K562 (cell line): Measurements from ENCODE around the gene C17orf113. TPM values are rescaled to one million over a fixed set of nuclear protein-coding genes. Genes with fewer than 3 reads are reported as not detected.

Source experiments
- ATF4 ChIP-seq: fragments of 450-650 bp; formaldehyde crosslinking; IDR thresholded peaks from 2 replicates; pipeline ENCODE4 v1.4.0; 2022; ENCODE audit warnings: mild to moderate bottlenecking, moderate library complexity
- CHD1 ChIP-seq: fragments of 200-600 bp; sonication (generic); IDR thresholded peaks from one replicate; pipeline ENCODE4 v1.6.1; 2012; ENCODE audit warnings: mild to moderate bottlenecking, moderate library complexity, low read length, inconsistent platforms
- ESRRA ChIP-seq: fragments of 450-650 bp; IDR thresholded peaks from 2 replicates; pipeline ENCODE4 v1.6.1; 2014; ENCODE audit warnings: low read depth, mild to moderate bottlenecking, moderate library complexity, borderline replicate concordance
- FOSL1 ChIP-seq: fragments of 200-800 bp; sonication (Bioruptor generic); conservative IDR thresholded peaks from 2 replicates; pipeline ENCODE4 v1.6.1; 2016; ENCODE audit warnings: missing genetic modification characterization, missing compliant biosample characterization
- HDAC8 ChIP-seq: fragments of 450-650 bp; IDR thresholded peaks from 2 replicates; pipeline ENCODE4 v1.6.1; 2016; ENCODE audit warnings: mild to moderate bottlenecking, missing genetic modification characterization, moderate library complexity, missing compliant biosample characterization
- MXI1 ChIP-seq: IDR thresholded peaks from 2 replicates; pipeline ENCODE4 v1.6.1; 2011; ENCODE audit warnings: low read depth, mild to moderate bottlenecking, improper control_type of control experiment, low read length
- NCOA4 ChIP-seq: fragments of 450-650 bp; IDR thresholded peaks from 2 replicates; pipeline ENCODE4 v1.6.1; 2018; ENCODE audit warnings: mild to moderate bottlenecking; ENCODE audit not compliant: partially characterized antibody
- RAD21 ChIP-seq, 2 experiments: fragments of 250-450 bp in 1 of 2; fragments of 450-650 bp in 1 of 2; sonication (Bioruptor Pico) in 1 of 2; formaldehyde crosslinking in 1 of 2; IDR thresholded peaks in 1 of 2; conservative IDR thresholded peaks in 1 of 2; 2 replicates each; pipeline versions ENCODE4 v1.4.0 to v1.8.0; 2020 to 2022; ENCODE audit warnings: mild to moderate bottlenecking in 2 of 2, moderate library complexity in 1 of 2
- RFX5 ChIP-seq: IDR thresholded peaks from 2 replicates; pipeline ENCODE4 v1.6.1; 2011; ENCODE audit warnings: low read depth, mild to moderate bottlenecking, improper control_type of control experiment, low read length
- THRA ChIP-seq: fragments of 450-650 bp; IDR thresholded peaks from 2 replicates; pipeline ENCODE4 v1.6.1; 2017; ENCODE audit warnings: mild to moderate bottlenecking, moderate library complexity
- THRAP3 ChIP-seq: fragments of 450-650 bp; IDR thresholded peaks from 2 replicates; pipeline ENCODE4 v1.6.1; 2016; ENCODE audit warnings: mild to moderate bottlenecking, inconsistent platforms, borderline replicate concordance
- ZNF140 ChIP-seq: fragments of 250-450 bp; sonication (Bioruptor Pico); IDR thresholded peaks from 2 replicates; pipeline ENCODE4 v1.8.0; 2021; ENCODE audit warnings: moderate library complexity, mild to moderate bottlenecking, inconsistent platforms
- ZNF551 ChIP-seq: fragments of 250-450 bp; sonication (Bioruptor Pico); IDR thresholded peaks from 2 replicates; pipeline ENCODE4 v1.5.0; 2021; ENCODE audit warnings: mild to moderate bottlenecking, moderate library complexity
- polyA plus RNA-seq, 8 experiments: library from polyadenylated mRNA; depleted of rRNA in 4 of 8; stranded (reverse) in 5 of 8; unstranded in 3 of 8; fragments of >200 nt; fragmentation: Nextera tagmentation in 2 of 8; fragmentation: Illumina TruSeq in 1 of 8; extraction: Ambion mirVana in 2 of 8; extraction: Trizol in 1 of 8; gene quantifications; 2 replicates each; pipeline versions ENCODE4 v1.2.1 to v1.2.3, GENCODE V29; 2011 to 2014; ENCODE audit warnings: inconsistent platforms in 1 of 8, missing spikeins in 1 of 8
- total RNA-seq, 7 experiments: library from RNA; depleted of rRNA in 6 of 7; stranded (reverse); fragments of >200 nt in 6 of 7; fragmentation: Illumina TruSeq in 2 of 7; extraction: Trizol in 2 of 7; gene quantifications; 2 replicates each; pipeline versions ENCODE4 v1.2.1 to v1.2.3, GENCODE V29; 2011 to 2021; ENCODE audit warnings: low replicate concordance in 1 of 7
- TF ChIP-seq, protein P1 (sequence below): fragments of 450-650 bp; conservative IDR thresholded peaks from 2 replicates; pipeline ENCODE4 v1.6.1; 2016; ENCODE audit warnings: missing genetic modification characterization, low read depth, mild to moderate bottlenecking, missing compliant biosample characterization, moderate library complexity
- TF ChIP-seq, protein P2 (sequence below): fragments of 450-650 bp; IDR thresholded peaks from one replicate; pipeline ENCODE4 v1.6.1; 2018; ENCODE audit warnings: mild to moderate bottlenecking, moderate library complexity; ENCODE audit not compliant: partially characterized antibody
- TF ChIP-seq, protein P3 (sequence below), 2 experiments: fragments of 450-650 bp; IDR thresholded peaks; 2 replicates each; pipeline ENCODE4 v1.6.1; 2018; ENCODE audit warnings: mild to moderate bottlenecking in 2 of 2, low read depth in 1 of 2; ENCODE audit not compliant: partially characterized antibody in 2 of 2

Gene C17orf113
- total and polyA plus RNA-seq, 9 of the 15 experiments (the other 6 are each of a cell fraction or from before 2014, with no cell fraction given): 0.10 to 1.2 (median 0.31) TPM

GRCh38 chr17:42017866-42018200 is 32.6 kb downstream of the C17orf113 start (continued):
- TF ChIP-seq, protein P1, sequence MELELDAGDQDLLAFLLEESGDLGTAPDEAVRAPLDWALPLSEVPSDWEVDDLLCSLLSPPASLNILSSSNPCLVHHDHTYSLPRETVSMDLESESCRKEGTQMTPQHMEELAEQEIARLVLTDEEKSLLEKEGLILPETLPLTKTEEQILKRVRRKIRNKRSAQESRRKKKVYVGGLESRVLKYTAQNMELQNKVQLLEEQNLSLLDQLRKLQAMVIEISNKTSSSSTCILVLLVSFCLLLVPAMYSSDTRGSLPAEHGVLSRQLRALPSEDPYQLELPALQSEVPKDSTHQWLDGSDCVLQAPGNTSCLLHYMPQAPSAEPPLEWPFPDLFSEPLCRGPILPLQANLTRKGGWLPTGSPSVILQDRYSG: no peak
- TF ChIP-seq CHD1: peak; percentile 65
- no peak for TF ChIP-seq NCOA4
- no peak for TF ChIP-seq ZNF551
- no peak for TF ChIP-seq HDAC8 (tag)
- no peak for TF ChIP-seq THRAP3
- TF ChIP-seq ATF4: no peak
- no peak for TF ChIP-seq THRA
- TF ChIP-seq, protein P2, sequence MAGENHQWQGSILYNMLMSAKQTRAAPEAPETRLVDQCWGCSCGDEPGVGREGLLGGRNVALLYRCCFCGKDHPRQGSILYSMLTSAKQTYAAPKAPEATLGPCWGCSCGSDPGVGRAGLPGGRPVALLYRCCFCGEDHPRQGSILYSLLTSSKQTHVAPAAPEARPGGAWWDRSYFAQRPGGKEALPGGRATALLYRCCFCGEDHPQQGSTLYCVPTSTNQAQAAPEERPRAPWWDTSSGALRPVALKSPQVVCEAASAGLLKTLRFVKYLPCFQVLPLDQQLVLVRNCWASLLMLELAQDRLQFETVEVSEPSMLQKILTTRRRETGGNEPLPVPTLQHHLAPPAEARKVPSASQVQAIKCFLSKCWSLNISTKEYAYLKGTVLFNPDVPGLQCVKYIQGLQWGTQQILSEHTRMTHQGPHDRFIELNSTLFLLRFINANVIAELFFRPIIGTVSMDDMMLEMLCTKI: no peak
- no peak for TF ChIP-seq ZNF140 (CRISPR knock-in tag)
- TF ChIP-seq ESRRA: no peak
- no peak for TF ChIP-seq RFX5
- 0 out of 2 replicates have a peak, but pooled peaks have one; percentile 3 for TF ChIP-seq MXI1
- no peak for TF ChIP-seq RAD21 (CRISPR knock-in tag; conservative IDR thresholded peaks at IDR 0.05 in 1 of 2, IDR thresholded peaks at IDR 0.05 in 1 of 2)
- TF ChIP-seq, protein P3, sequence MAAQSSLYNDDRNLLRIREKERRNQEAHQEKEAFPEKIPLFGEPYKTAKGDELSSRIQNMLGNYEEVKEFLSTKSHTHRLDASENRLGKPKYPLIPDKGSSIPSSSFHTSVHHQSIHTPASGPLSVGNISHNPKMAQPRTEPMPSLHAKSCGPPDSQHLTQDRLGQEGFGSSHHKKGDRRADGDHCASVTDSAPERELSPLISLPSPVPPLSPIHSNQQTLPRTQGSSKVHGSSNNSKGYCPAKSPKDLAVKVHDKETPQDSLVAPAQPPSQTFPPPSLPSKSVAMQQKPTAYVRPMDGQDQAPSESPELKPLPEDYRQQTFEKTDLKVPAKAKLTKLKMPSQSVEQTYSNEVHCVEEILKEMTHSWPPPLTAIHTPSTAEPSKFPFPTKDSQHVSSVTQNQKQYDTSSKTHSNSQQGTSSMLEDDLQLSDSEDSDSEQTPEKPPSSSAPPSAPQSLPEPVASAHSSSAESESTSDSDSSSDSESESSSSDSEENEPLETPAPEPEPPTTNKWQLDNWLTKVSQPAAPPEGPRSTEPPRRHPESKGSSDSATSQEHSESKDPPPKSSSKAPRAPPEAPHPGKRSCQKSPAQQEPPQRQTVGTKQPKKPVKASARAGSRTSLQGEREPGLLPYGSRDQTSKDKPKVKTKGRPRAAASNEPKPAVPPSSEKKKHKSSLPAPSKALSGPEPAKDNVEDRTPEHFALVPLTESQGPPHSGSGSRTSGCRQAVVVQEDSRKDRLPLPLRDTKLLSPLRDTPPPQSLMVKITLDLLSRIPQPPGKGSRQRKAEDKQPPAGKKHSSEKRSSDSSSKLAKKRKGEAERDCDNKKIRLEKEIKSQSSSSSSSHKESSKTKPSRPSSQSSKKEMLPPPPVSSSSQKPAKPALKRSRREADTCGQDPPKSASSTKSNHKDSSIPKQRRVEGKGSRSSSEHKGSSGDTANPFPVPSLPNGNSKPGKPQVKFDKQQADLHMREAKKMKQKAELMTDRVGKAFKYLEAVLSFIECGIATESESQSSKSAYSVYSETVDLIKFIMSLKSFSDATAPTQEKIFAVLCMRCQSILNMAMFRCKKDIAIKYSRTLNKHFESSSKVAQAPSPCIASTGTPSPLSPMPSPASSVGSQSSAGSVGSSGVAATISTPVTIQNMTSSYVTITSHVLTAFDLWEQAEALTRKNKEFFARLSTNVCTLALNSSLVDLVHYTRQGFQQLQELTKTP (IDR thresholded peaks at IDR 0.05; ENCODE audit: low read depth in 1 of 2, partially characterized antibody in 2 of 2): peak in 1 of 2 experiments; percentile 47
- TF ChIP-seq FOSL1: no peak
